NT2/D1 (cell line): Measurements from ENCODE around the gene OR4C5.
A peak's percentile ranks its signal among the peaks of the same experiment; 100 is the strongest.
"Not testable (repeated sequence)": the region's sequence is repeated elsewhere in the genome, so short reads cannot be mapped to it uniquely, and the experiment has no call there.

ENCODE experiments used
- DNase-seq: peaks from one replicate; pipeline ENCODE4 v3.0.0-alpha.2; 2011; ENCODE audit warnings: low read depth, low spot score
- H3K27me3 ChIP-seq: 2 replicates; pipeline ENCODE4 v1.6.0; 2011; ENCODE audit warnings: mild to moderate bottlenecking; ENCODE audit not compliant: insufficient read length, insufficient read depth
- H3K36me3 ChIP-seq: 2 replicates; pipeline ENCODE4 v1.6.1; 2011; ENCODE audit warnings: mild to moderate bottlenecking, low read length, mixed read lengths; ENCODE audit not compliant: insufficient read depth, insufficient read length
- H3K4me1 ChIP-seq: 2 replicates; pipeline ENCODE4 v1.5.1; 2011; ENCODE audit not compliant: insufficient read depth, insufficient read length
- H3K4me3 ChIP-seq: 2 replicates; pipeline ENCODE4 v1.5.1; 2011; ENCODE audit warnings: low read depth; ENCODE audit not compliant: insufficient read length
- H3K9ac ChIP-seq: 2 replicates; pipeline ENCODE4 v1.6.0; 2011; ENCODE audit warnings: low read depth; ENCODE audit not compliant: insufficient read length
- H3K9me3 ChIP-seq: 2 replicates; pipeline ENCODE4 v1.5.1; 2011; ENCODE audit warnings: mild to moderate bottlenecking, low read length; ENCODE audit not compliant: insufficient read depth
- SUZ12 ChIP-seq: IDR thresholded peaks from 2 replicates; pipeline ENCODE4 v1.6.1; 2011; ENCODE audit not compliant: insufficient read length, insufficient read depth; ENCODE audit errors: extremely low read depth
- YY1 ChIP-seq: IDR thresholded peaks from 2 replicates; pipeline ENCODE4 v1.6.1; 2011; ENCODE audit not compliant: insufficient read length, insufficient read depth
- ZNF274 ChIP-seq: IDR thresholded peaks from 2 replicates; pipeline ENCODE4 v1.6.1; 2011; ENCODE audit warnings: mild to moderate bottlenecking, low read depth, low read length

The OR4C5 gene

GRCh38 chr11:48366365-48366764 lies at the start of gene OR4C5:
OR4C5 (minus strand) TSS chr11:48366465; CDS start chr11:48366465, 0 bp downstream.
- Histone ChIP-seq H3K4me3 (no peak within 1 kb of the TSS), H3K9ac (no peak within 1 kb of the TSS), H3K36me3 (no peaks in the 10 kb centered on the region), H3K27me3 (no peaks in the 10 kb centered on the region), H3K9me3 (no peaks in the 10 kb centered on the region), H3K4me1 (no peaks in the 10 kb centered on the region)
- no peak for DNase-seq
- TF ChIP-seq YY1 (no peak), SUZ12 (no peak), ZNF274 (no peak)

- Histone ChIP-seq H3K36me3 (no peaks in the 10 kb centered on the region), H3K27me3 (no peaks in the 10 kb centered on the region), H3K4me3 (no peak overlapping the region), H3K9ac (no peak overlapping the region), H3K9me3 (peaks cover 29% of the 10 kb centered on the region), H3K4me1 (no peaks in the 10 kb centered on the region)
- peak; percentile 43 for DNase-seq
- TF ChIP-seq ZNF274 (no peak), SUZ12 (no peak), YY1 (no peak)
Measured at GRCh38 chr11:48384670-48385069, 18.4 kb upstream of the OR4C5 start.

GRCh38 chr11:48384151-48384550 lies 17.9 kb upstream of the OR4C5 start:
- not testable (repeated sequence) for H3K27me3 ChIP-seq, H3K9ac ChIP-seq, H3K36me3 ChIP-seq, H3K4me3 ChIP-seq, DNase-seq, H3K4me1 ChIP-seq
- H3K9me3 ChIP-seq = peaks cover 31% of the 10 kb centered on the region

- H3K36me3 ChIP-seq, H3K4me3 ChIP-seq, H3K27me3 ChIP-seq, DNase-seq, H3K4me1 ChIP-seq, H3K9me3 ChIP-seq, H3K9ac ChIP-seq: not testable (repeated sequence)
Measured at GRCh38 chr11:48361289-48361688, 5.0 kb downstream of the OR4C5 start.

GRCh38 chr11:48354677-48355076 lies 11.6 kb downstream of the OR4C5 start:
- no peak overlapping the region for H3K4me3 ChIP-seq
- DNase-seq = no peak
- peaks cover 10% of the 10 kb centered on the region; the same call in 1 of the 2 replicates for H3K9me3 ChIP-seq
- TF ChIP-seq YY1 (no peak), ZNF274 (no peak), SUZ12 (no peak)
- no peak overlapping the region for H3K9ac ChIP-seq
- no peaks in the 10 kb centered on the region for H3K27me3 ChIP-seq
- H3K36me3 ChIP-seq = no peaks in the 10 kb centered on the region
- H3K4me1 ChIP-seq = no peaks in the 10 kb centered on the region

- H3K9me3 ChIP-seq = peaks cover 10% of the 10 kb centered on the region; the same call in 1 of the 2 replicates
- DNase-seq = no peak
- H3K9ac ChIP-seq = no peak overlapping the region
- no peaks in the 10 kb centered on the region for H3K27me3 ChIP-seq
- no peaks in the 10 kb centered on the region for H3K4me1 ChIP-seq
- no peaks in the 10 kb centered on the region for H3K36me3 ChIP-seq
- H3K4me3 ChIP-seq = no peak overlapping the region
- TF ChIP-seq ZNF274 = no peak
- TF ChIP-seq YY1 = no peak
- no peak for TF ChIP-seq SUZ12
Measured at GRCh38 chr11:48354013-48354412, 12.3 kb downstream of the OR4C5 start.

GRCh38 chr11:48346286-48346685 lies 20.0 kb downstream of the OR4C5 start:
- not testable (repeated sequence) for H3K4me1 ChIP-seq, H3K36me3 ChIP-seq, DNase-seq, H3K9me3 ChIP-seq, H3K4me3 ChIP-seq, H3K27me3 ChIP-seq, H3K9ac ChIP-seq

GRCh38 chr11:48342505-48342904 lies 23.8 kb downstream of the OR4C5 start:
- not testable (repeated sequence) for DNase-seq, H3K36me3 ChIP-seq, H3K4me3 ChIP-seq, H3K9ac ChIP-seq, H3K9me3 ChIP-seq, H3K27me3 ChIP-seq, H3K4me1 ChIP-seq
